ENCODE measurements around the gene TANC1.

- TF ChIP-seq CTCF (IDR thresholded peaks at IDR 0.05; ENCODE audit: borderline replicate concordance, extremely low read depth, low read length, poor library complexity, severe bottlenecking): no peak
- TF ChIP-seq EZH2 (IDR thresholded peaks at IDR 0.05; ENCODE audit: borderline replicate concordance, low read depth, low read length, severe bottlenecking): no peak
Observed at GRCh38 chr2:159179696-159180095, 211.3 kb downstream of the TANC1 start.

Data from DND-41 (cell line).